GM12801 (cell line): Measurements from ENCODE around the gene EDC4.

Experiments
- CTCF ChIP-seq: IDR thresholded peaks from one replicate; pipeline ENCODE4 v1.5.1; 2011; ENCODE audit warnings: control low read depth; ENCODE audit not compliant: insufficient read length; ENCODE audit errors: extremely low read depth

EDC4 gene

GRCh38 chr16:67909056-67909742, 36.3 kb downstream of the EDC4 start:
- TF ChIP-seq CTCF: no peak

GRCh38 chr16:67910158-67910557, 37.3 kb downstream of the EDC4 start:
- no peak for TF ChIP-seq CTCF

- TF ChIP-seq CTCF: no peak
Measured at GRCh38 chr16:67914758-67915495, 42.1 kb downstream of the EDC4 start.

GRCh38 chr16:67915831-67916723, 43.2 kb downstream of the EDC4 start:
- no peak for TF ChIP-seq CTCF

GRCh38 chr16:67917140-67917851, 44.4 kb downstream of the EDC4 start:
- TF ChIP-seq CTCF: no peak

GRCh38 chr16:67917852-67918236, 45.0 kb downstream of the EDC4 start:
- TF ChIP-seq CTCF: no peak

- no peak for TF ChIP-seq CTCF
Measured at GRCh38 chr16:67919622-67920221, 46.9 kb downstream of the EDC4 start.
